Neutrophil (primary cell): ENCODE measurements around the gene TERT.
"Not testable (repeated sequence)": the region's sequence is repeated elsewhere in the genome, so short reads cannot be mapped to it uniquely, and the experiment has no call there.

Experiments used
- H3K27ac ChIP-seq: fragments of 200-600 bp; sonication (generic); 2 replicates; pipeline ENCODE4 v1.5.1; 2016; ENCODE audit warnings: mild to moderate bottlenecking, moderate library complexity
- H3K27me3 ChIP-seq: fragments of 200-600 bp; sonication (generic); 2 replicates; pipeline ENCODE4 v1.6.0; 2016; ENCODE audit warnings: mild to moderate bottlenecking
- H3K36me3 ChIP-seq: fragments of 200-600 bp; sonication (generic); 2 replicates; pipeline ENCODE4 v1.5.1; 2017
- H3K4me1 ChIP-seq, 2 experiments: fragments of 200-600 bp in 1 of 2; sonication (generic) in 1 of 2; 1 replicate in 1 of 2; 2 replicates in 1 of 2; pipeline versions ENCODE4 v1.5.1 to v1.6.1; 2013 to 2016; ENCODE audit warnings: low read depth in 1 of 2, low read length in 1 of 2, mild to moderate bottlenecking in 1 of 2, moderate library complexity in 1 of 2; ENCODE audit not compliant: control insufficient read depth in 1 of 2, insufficient read depth in 1 of 2
- H3K4me3 ChIP-seq, 2 experiments: fragments of 200-600 bp in 1 of 2; sonication (generic) in 1 of 2; 1 replicate in 1 of 2; 2 replicates in 1 of 2; pipeline ENCODE4 v1.5.1; 2013 to 2016; ENCODE audit warnings: low read depth in 1 of 2, low read length in 1 of 2, mild to moderate bottlenecking in 1 of 2, moderate library complexity in 1 of 2
- H3K9me3 ChIP-seq: fragments of 200-600 bp; sonication (generic); 2 replicates; pipeline ENCODE4 v1.5.1; 2016
- TF ChIP-seq, protein P1 (sequence below): fragments of 200-600 bp; sonication (generic); IDR thresholded peaks from 2 replicates; pipeline ENCODE4 v1.5.1; 2016; ENCODE audit warnings: antibody characterized with exemption

Gene TERT

DNA sequence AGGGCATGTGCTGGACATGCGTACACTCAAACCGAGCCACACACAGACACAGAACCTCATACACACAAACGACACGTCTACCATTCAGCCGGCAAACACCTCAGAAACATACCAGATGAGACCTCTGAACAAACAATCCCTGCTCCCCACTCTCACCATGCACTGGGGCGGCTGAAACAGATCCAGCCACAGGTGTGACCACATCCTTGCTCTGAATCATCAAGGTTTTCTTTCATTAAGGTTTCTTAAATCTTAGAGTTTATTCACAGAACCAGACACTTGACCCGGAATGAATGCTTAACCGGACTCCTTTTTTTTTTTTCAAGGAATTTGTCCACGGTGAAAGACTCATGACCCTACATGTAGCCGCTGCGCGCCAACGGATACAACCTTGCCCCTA lies 26.2 kb downstream of the TERT start:
- Histone ChIP-seq H3K4me3 (no peak overlapping the region), H3K36me3 (no peaks in the 10 kb centered on the region), H3K27ac (no peak overlapping the region), H3K4me1 (no peaks in the 10 kb centered on the region), H3K27me3 (no peaks in the 10 kb centered on the region), H3K9me3 (no peaks in the 10 kb centered on the region)
- TF ChIP-seq, protein P1, sequence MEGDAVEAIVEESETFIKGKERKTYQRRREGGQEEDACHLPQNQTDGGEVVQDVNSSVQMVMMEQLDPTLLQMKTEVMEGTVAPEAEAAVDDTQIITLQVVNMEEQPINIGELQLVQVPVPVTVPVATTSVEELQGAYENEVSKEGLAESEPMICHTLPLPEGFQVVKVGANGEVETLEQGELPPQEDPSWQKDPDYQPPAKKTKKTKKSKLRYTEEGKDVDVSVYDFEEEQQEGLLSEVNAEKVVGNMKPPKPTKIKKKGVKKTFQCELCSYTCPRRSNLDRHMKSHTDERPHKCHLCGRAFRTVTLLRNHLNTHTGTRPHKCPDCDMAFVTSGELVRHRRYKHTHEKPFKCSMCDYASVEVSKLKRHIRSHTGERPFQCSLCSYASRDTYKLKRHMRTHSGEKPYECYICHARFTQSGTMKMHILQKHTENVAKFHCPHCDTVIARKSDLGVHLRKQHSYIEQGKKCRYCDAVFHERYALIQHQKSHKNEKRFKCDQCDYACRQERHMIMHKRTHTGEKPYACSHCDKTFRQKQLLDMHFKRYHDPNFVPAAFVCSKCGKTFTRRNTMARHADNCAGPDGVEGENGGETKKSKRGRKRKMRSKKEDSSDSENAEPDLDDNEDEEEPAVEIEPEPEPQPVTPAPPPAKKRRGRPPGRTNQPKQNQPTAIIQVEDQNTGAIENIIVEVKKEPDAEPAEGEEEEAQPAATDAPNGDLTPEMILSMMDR, result no peak

- no peak overlapping the region for H3K4me3 ChIP-seq
- no peak overlapping the region for H3K27ac ChIP-seq
- no peaks in the 10 kb centered on the region for H3K27me3 ChIP-seq
- H3K9me3 ChIP-seq, result no peaks in the 10 kb centered on the region
- no peaks in the 10 kb centered on the region for H3K36me3 ChIP-seq
- TF ChIP-seq, protein P1, result no peak
- no peaks in the 10 kb centered on the region for H3K4me1 ChIP-seq
These were observed 26.8 kb downstream of the TERT start for GRCh38 chr5:1268056-1268455.

GRCh38 chr5:1267464-1267863 lies 27.4 kb downstream of the TERT start:
- H3K27ac ChIP-seq, H3K9me3 ChIP-seq, H3K4me1 ChIP-seq, H3K4me3 ChIP-seq, H3K27me3 ChIP-seq, H3K36me3 ChIP-seq: not testable (repeated sequence)

DNA sequence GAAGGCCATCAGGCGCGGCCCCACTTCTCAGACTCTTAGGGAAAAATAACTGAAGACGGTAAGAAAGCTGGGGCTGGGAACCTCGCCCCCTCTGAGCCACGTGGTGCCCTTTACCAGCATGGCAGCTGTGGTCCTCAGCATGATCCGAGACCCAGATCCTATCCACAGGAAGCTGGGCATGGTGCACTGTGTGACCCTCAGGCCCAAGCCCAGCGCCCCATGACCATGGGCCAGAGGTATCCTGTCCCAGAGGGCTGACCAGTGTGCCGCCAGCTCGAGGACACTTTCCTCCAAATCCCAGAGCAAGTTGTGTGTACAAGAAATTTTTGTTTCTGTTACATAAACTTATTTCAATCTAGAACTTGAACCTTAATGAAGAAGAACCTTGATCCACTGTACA lies 28.1 kb downstream of the TERT start:
- no peaks in the 10 kb centered on the region for H3K27me3 ChIP-seq
- TF ChIP-seq, protein P1, result no peak
- H3K9me3 ChIP-seq, result no peaks in the 10 kb centered on the region
- no peaks in the 10 kb centered on the region for H3K4me1 ChIP-seq
- H3K4me3 ChIP-seq, result no peak overlapping the region
- H3K36me3 ChIP-seq, result no peaks in the 10 kb centered on the region
- H3K27ac ChIP-seq, result no peak overlapping the region

DNA sequence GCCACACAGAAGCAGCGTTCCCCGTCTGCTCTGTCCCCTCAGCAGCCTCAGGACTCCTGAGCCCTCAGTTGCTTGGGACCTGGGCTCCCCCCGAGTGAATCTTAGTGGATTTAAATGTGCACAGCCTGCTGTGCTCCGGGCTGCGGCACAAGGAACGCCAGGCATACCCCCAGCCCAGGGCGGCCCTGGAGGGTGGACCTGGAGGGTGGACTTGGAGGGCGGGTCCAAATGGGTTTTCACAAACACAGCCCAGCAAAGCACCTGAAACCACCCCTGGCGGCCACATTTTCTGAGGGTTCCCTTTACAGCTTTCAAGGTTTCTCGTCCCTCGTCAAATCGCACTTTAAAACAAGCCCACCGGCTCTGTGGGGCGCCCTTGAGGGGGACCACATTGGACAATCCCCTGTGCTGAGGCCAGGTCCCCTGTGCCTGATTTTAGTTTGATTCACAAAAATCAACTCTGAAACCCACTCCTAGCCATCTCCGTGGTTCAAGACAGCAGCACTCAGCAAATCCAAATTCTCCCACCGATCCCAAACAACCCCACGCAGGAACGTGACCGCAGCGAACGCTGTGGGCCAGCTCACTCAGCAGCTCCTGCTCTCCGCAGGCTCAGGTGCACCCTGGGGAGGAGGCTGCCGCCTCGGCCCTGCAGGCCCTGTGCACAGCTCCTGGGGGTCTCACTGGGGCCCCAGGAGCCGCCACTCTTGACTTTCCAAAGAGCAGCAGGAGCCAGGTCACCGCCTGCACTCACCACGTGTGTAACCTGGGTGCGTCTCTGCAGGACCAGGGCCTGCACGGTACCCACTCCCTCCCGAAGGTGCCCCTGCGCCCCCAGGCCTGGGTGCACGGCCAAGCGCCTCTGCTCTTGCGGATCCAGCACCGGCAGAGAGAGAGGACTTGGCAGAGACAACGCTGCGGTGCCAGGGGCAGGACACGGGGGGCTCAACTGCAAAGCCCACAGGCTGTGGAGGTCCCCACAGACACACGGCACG lies 29.1 kb downstream of the TERT start:
- Histone ChIP-seq H3K36me3 (no peaks in the 10 kb centered on the region), H3K4me1 (no peaks in the 10 kb centered on the region), H3K9me3 (no peaks in the 10 kb centered on the region), H3K27ac (no peak overlapping the region), H3K4me3 (no peak overlapping the region), H3K27me3 (no peaks in the 10 kb centered on the region)
- TF ChIP-seq, protein P1, result no peak

- TF ChIP-seq, protein P1, result no peak
These were observed 29.8 kb downstream of the TERT start for GRCh38 chr5:1265026-1265425.

More at GRCh38 chr5:1265026-1265425, 29.8 kb downstream of the TERT start:
- Histone ChIP-seq H3K4me1 (no peaks in the 10 kb centered on the region), H3K27ac (no peak overlapping the region), H3K9me3 (no peaks in the 10 kb centered on the region), H3K27me3 (no peaks in the 10 kb centered on the region), H3K4me3 (no peak overlapping the region), H3K36me3 (no peaks in the 10 kb centered on the region)
